AG04449 (cell line): ENCODE results near the gene HSD17B8.

Experiments
- CTCF ChIA-PET: fragments of 350-600 bp; formaldehyde crosslinking; extraction: SDS; loops from one replicate; lab custom pipeline; 2021; ENCODE audit warnings: antibody characterized with exemption; lab: Yijun Ruan, JAX
- POLR2A ChIA-PET: fragments of 400-600, 350-600 bp; formaldehyde crosslinking; extraction: SDS; loops from one replicate; lab custom pipeline; 2020; ENCODE audit warnings: antibody characterized with exemption, inconsistent platforms; lab: Yijun Ruan, JAX
- DNase-seq: peaks from one replicate; pipeline ENCODE4 v3.0.0-alpha.2; 2010; ENCODE audit warnings: low read depth, low spot score
- H3K4me3 ChIP-seq: 2 replicates; pipeline ENCODE4 v1.5.1; 2011; ENCODE audit warnings: low read depth, mild to moderate bottlenecking, control low read depth, low read length
- TF ChIP-seq, protein P1 (sequence below): IDR thresholded peaks from one replicate; pipeline ENCODE4 v1.5.1; 2011; ENCODE audit warnings: mild to moderate bottlenecking, moderate library complexity, low read length, control low read depth, inconsistent platforms; ENCODE audit not compliant: insufficient read depth; ENCODE audit errors: missing control alignments

HSD17B8 gene

DNA sequence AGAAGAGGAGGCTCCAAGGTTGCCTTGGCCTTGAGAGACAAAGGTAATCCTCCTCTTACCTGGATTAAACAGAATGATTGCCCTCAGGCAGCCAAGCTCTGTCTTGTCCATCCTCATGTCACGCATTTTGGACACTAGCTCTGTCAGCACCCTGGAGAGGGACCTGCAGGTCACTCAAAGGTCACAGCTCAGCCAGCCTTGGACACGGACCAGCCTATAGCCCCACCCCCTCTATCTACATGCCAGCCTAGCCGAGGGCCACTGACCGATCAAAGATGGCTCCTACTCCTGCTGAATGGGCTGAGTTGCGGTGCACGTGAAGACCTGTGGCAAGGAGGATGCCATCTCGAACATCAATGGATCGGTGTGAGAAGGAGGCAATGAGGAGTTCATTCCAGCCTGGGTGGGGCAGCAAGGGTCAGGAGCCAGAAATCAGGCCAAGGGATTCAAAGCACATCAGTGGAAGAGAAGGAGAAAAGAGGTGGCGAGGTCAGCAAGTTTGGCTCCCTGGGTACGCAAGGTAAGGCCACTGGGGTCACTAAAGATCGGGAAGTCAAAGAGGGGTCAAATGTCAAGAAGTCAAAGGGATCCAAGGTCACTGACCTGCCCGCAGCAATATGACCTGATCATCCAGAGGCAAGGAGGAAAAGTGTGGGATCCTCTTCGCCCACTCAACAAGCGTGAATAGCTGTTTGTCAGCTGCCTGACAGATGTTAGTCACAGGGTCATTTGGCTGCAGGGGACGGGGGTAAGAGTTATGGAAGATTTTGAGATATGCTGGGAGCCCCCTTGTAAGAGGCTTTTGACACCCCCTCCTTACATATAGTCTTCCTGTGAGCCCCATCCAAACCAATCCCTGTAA is 8.9 kb upstream of the HSD17B8 start:
- TF ChIP-seq, protein P1, sequence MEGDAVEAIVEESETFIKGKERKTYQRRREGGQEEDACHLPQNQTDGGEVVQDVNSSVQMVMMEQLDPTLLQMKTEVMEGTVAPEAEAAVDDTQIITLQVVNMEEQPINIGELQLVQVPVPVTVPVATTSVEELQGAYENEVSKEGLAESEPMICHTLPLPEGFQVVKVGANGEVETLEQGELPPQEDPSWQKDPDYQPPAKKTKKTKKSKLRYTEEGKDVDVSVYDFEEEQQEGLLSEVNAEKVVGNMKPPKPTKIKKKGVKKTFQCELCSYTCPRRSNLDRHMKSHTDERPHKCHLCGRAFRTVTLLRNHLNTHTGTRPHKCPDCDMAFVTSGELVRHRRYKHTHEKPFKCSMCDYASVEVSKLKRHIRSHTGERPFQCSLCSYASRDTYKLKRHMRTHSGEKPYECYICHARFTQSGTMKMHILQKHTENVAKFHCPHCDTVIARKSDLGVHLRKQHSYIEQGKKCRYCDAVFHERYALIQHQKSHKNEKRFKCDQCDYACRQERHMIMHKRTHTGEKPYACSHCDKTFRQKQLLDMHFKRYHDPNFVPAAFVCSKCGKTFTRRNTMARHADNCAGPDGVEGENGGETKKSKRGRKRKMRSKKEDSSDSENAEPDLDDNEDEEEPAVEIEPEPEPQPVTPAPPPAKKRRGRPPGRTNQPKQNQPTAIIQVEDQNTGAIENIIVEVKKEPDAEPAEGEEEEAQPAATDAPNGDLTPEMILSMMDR, result no peak
- POLR2A ChIA-PET, result interaction anchor here (0.5 kb wide), 1 partner anchor 42 kb away, joined by 3 read pairs; no protein-coding TSS in a partner anchor

DNA sequence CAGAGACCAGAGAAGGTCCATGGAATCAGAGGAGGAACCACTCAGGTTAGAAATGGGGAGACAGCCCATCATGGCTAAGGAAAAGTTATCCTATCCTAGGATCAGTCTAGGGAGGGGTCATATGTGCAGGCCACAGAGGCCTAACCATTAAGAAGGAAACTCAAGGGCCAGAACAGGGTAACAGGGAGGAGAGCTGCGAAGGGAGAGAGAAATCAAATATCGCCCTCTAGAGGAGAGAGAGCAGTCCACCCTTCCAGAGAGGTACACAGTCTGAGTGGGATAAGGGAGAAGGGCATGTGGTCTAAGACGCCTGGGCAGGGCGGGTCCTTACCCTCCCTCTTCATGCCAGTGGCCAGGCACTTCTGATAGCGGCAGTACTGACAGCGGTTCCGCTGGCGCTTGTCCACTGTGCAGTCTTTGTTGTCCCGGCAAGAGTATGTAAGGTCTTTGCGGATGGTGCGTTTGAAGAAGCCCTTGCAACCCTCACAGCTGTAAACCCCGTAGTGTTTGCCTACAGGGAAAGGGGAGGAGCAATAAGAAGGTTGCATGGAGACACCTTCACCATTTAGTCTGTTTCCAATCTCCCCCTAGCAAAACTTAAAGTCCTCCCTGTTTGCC is 6.9 kb upstream of the HSD17B8 start:
- POLR2A ChIA-PET, result interaction anchor here (0.7 to 1.0 kb wide), 2 partner anchors 11 to 51 kb away, joined by 3 read pairs; no protein-coding TSS in a partner anchor
- DNase-seq, result no peak
- CTCF ChIA-PET, result interaction anchor here (0.7 to 2.9 kb wide), 29 partner anchors 8 to 355 kb away, joined by 3 to 22 read pairs (median 4); partner anchors contain the start of genes RING1, RPS18 and VPS52
- TF ChIP-seq, protein P1, result peak; percentile 74
- H3K4me3 ChIP-seq, result peak overlapping the region; percentile 6

More for the DNA sequence above, 8.9 kb upstream of the HSD17B8 start:
- H3K4me3 ChIP-seq, result no peak overlapping the region
- CTCF ChIA-PET, result interaction anchor here (0.6 to 2.3 kb wide), 7 partner anchors 10 to 356 kb away, joined by 3 to 9 read pairs (median 3); no protein-coding TSS in a partner anchor
- no peak for DNase-seq

DNA sequence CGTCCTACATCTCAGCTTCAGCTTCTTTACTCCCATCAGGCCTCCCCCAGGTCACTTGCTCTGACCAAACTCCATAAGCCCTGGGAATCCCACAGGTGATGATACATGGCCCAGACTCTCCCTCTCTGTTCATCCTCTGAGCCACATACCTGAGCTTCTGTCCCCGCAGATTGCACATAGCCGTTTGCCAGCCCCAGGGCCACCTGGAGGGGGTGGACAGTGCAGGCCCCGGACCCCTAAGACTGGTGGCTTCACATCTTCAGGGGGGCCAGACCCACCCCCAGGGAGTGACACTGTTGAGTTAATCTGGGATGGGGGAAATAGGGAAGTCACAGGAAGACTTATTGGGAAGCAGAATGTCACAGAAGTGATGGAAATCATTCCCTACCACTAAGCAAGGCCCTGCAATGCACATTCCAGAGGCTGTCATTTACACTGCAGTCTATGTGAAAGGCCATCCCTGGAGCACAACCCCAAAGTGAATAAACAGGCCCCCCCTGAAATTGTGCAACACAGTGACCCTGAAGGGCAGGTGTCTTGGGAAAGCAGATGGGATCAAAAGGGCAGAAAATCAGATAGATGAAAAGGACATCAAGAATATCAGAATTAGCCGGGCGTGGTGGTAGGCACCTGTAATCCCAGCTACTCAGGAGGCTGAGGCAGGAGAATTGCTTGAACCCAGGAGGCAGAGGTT is 6.1 kb upstream of the HSD17B8 start:
- POLR2A ChIA-PET, result interaction anchor here (0.6 to 1.0 kb wide), 3 partner anchors 8 to 50 kb away, joined by 3 read pairs; no protein-coding TSS in a partner anchor
- CTCF ChIA-PET, result interaction anchor here (0.6 to 2.9 kb wide), 27 partner anchors 9 to 356 kb away, joined by 3 to 22 read pairs (median 4); partner anchors contain the start of genes RING1, RPS18 and VPS52
- TF ChIP-seq, protein P1, result no peak
- no peak for DNase-seq
- H3K4me3 ChIP-seq, result peak overlapping the region; percentile 6

GRCh38 chr6:33198853-33199436 is 5.5 kb upstream of the HSD17B8 start:
- CTCF ChIA-PET, result interaction anchor here (1.3 to 2.9 kb wide), 6 partner anchors 10 to 52 kb away, joined by 4 to 22 read pairs (median 12); partner anchors contain the start of gene RING1
- peak overlapping the region; percentile 72 for H3K4me3 ChIP-seq
- TF ChIP-seq, protein P1, result no peak
- POLR2A ChIA-PET, result interaction anchor here (0.6 to 1.6 kb wide), 2 partner anchors 9 to 10 kb away, joined by 3 to 5 read pairs; partner anchors contain the start of gene RING1
- DNase-seq, result no peak

- no peak for DNase-seq
- CTCF ChIA-PET, result interaction anchor here (1.3 to 2.8 kb wide), 3 partner anchors 10 to 51 kb away, joined by 4 to 16 read pairs (median 12); no protein-coding TSS in a partner anchor
- POLR2A ChIA-PET, result interaction anchor here (1.6 kb wide), 1 partner anchor 9 kb away, joined by 5 read pairs; the partner anchor contains the start of gene RING1
- H3K4me3 ChIP-seq, result peak overlapping the region; percentile 72
- TF ChIP-seq, protein P1, result no peak
Observed at GRCh38 chr6:33199687-33200218, 4.7 kb upstream of the HSD17B8 start.
